ENCODE data around the gene HIP1.
"Not testable (repeated sequence)": the region's sequence is repeated elsewhere in the genome, so short reads cannot be mapped to it uniquely, and the experiment has no call there.

Gene HIP1

DNA sequence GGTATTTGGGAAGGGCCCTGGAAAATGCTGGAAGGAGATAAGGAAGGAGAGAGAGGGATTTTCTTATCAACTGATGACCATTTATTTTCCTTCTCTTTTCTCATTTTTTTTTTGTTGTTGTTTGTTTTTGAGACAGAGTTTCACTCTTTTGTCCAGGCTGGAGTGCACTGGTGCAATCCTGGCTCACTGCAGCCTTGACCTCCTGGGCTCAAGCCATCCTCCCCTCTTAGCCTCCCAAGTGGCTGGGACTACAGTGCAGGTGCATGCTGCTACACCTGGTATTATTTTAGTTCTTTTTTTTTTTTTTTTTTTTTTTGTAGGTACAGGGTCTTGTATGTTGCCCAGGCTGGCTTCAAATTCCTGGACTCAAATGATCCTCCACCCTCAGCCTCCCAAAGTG is 52.2 kb downstream of the HIP1 start:
- H3K36me3 ChIP-seq (ENCODE audit: low read length), result no peaks in the 10 kb centered on the region
- H3K27me3 ChIP-seq (ENCODE audit: low read length), result no peaks in the 10 kb centered on the region
- H3K4me2 ChIP-seq (ENCODE audit: low read depth, low read length, poor library complexity, severe bottlenecking), result no peak overlapping the region
- no peaks in the 10 kb centered on the region for H3K9me3 ChIP-seq (ENCODE audit: insufficient read depth, low read length)
- no peaks in the 10 kb centered on the region for H4K20me1 ChIP-seq (ENCODE audit: low read depth, low read length)
- H3K27ac ChIP-seq (ENCODE audit: low read depth, low read length), result no peak overlapping the region
- no peak overlapping the region for H3K9ac ChIP-seq (ENCODE audit: low read length)
- no peak for TF ChIP-seq EZH2phosphoT487 (conservative IDR thresholded peaks at IDR 0.05; ENCODE audit: low read length)
- TF ChIP-seq, protein P1, sequence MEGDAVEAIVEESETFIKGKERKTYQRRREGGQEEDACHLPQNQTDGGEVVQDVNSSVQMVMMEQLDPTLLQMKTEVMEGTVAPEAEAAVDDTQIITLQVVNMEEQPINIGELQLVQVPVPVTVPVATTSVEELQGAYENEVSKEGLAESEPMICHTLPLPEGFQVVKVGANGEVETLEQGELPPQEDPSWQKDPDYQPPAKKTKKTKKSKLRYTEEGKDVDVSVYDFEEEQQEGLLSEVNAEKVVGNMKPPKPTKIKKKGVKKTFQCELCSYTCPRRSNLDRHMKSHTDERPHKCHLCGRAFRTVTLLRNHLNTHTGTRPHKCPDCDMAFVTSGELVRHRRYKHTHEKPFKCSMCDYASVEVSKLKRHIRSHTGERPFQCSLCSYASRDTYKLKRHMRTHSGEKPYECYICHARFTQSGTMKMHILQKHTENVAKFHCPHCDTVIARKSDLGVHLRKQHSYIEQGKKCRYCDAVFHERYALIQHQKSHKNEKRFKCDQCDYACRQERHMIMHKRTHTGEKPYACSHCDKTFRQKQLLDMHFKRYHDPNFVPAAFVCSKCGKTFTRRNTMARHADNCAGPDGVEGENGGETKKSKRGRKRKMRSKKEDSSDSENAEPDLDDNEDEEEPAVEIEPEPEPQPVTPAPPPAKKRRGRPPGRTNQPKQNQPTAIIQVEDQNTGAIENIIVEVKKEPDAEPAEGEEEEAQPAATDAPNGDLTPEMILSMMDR (IDR thresholded peaks at IDR 0.05; ENCODE audit: insufficient read depth, low read length, poor library complexity, severe bottlenecking), result no peak
- H3K4me3 ChIP-seq (ENCODE audit: insufficient read depth, low read length, poor library complexity, severe bottlenecking), result no peak overlapping the region
- H2AFZ ChIP-seq (ENCODE audit: low read depth, low read length, severe bottlenecking), result no peak overlapping the region
- H3K79me2 ChIP-seq (ENCODE audit: insufficient read depth, low read length), result no peaks in the 10 kb centered on the region
- no peaks in the 10 kb centered on the region for H3K9me2 ChIP-seq (replicated peaks; ENCODE audit: insufficient read depth, low read length)
- H3F3A ChIP-seq (ENCODE audit: insufficient read depth), result no peaks in the 10 kb centered on the region

DNA sequence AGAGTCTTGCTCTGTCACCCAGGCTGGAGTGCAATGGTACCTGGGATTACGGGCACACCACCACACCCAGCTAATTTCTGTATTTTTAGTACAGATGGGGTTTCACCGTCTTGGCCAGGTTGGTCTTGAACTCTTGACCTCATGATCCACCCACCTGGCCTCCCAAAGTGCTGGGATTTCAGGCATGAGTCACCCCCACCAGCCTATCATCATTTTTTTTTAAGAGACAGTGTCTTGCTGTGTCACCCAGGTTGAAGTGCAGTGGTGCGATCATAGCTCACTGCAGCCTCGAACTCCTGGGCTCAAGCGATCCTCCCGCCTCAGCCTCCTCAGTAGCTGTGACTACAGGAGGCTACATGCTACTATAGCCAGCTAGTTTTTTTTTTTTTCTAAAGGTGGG is 56.7 kb downstream of the HIP1 start:
- not testable (repeated sequence) for H4K20me1 ChIP-seq (ENCODE audit: low read depth, low read length); H3K4me2 ChIP-seq (ENCODE audit: low read depth, low read length, poor library complexity, severe bottlenecking); H3K9ac ChIP-seq (ENCODE audit: low read length); H3K9me2 ChIP-seq (replicated peaks; ENCODE audit: insufficient read depth, low read length); H3K27ac ChIP-seq (ENCODE audit: low read depth, low read length); H3K27me3 ChIP-seq (ENCODE audit: low read length); H3K9me3 ChIP-seq (ENCODE audit: insufficient read depth, low read length); H3F3A ChIP-seq (ENCODE audit: insufficient read depth); H3K36me3 ChIP-seq (ENCODE audit: low read length); H3K4me3 ChIP-seq (ENCODE audit: insufficient read depth, low read length, poor library complexity, severe bottlenecking); H2AFZ ChIP-seq (ENCODE audit: low read depth, low read length, severe bottlenecking); H3K79me2 ChIP-seq (ENCODE audit: insufficient read depth, low read length)

DNA sequence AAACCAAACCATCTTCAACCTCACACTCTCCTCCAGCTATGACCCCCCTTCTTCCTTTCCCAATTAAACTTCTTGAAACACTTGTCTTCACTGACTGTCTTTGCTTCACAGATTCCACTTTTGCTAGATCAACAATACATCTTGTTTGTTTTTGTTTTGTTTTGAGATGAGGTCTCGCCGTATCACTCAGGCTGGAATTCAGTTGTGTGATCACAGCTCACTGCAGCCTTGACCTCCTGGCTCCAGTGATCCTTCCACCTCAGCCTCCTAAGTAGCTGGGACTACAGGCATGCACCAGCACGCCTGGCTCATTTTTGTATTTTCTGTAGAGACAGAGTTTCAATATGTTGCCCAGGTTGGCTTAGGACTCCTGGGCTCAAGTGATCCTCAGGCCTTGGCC is 59.7 kb downstream of the HIP1 start:
- Histone ChIP-seq H3K27ac (ENCODE audit: low read depth, low read length) (no peak overlapping the region), H3F3A (ENCODE audit: insufficient read depth) (no peaks in the 10 kb centered on the region), H3K79me2 (ENCODE audit: insufficient read depth, low read length) (no peaks in the 10 kb centered on the region), H3K36me3 (ENCODE audit: low read length) (no peaks in the 10 kb centered on the region), H3K27me3 (ENCODE audit: low read length) (no peaks in the 10 kb centered on the region), H4K20me1 (ENCODE audit: low read depth, low read length) (no peaks in the 10 kb centered on the region), H3K9me2 (replicated peaks; ENCODE audit: insufficient read depth, low read length) (no peaks in the 10 kb centered on the region), H3K9ac (ENCODE audit: low read length) (no peak overlapping the region), H3K4me3 (ENCODE audit: insufficient read depth, low read length, poor library complexity, severe bottlenecking) (no peak overlapping the region), H3K4me2 (ENCODE audit: low read depth, low read length, poor library complexity, severe bottlenecking) (no peak overlapping the region), H3K9me3 (ENCODE audit: insufficient read depth, low read length) (no peaks in the 10 kb centered on the region), H2AFZ (ENCODE audit: low read depth, low read length, severe bottlenecking) (no peak overlapping the region)
- TF ChIP-seq, protein P1 (IDR thresholded peaks at IDR 0.05; ENCODE audit: insufficient read depth, low read length, poor library complexity, severe bottlenecking), result no peak
- TF ChIP-seq EZH2phosphoT487 (conservative IDR thresholded peaks at IDR 0.05; ENCODE audit: low read length), result no peak

DNA sequence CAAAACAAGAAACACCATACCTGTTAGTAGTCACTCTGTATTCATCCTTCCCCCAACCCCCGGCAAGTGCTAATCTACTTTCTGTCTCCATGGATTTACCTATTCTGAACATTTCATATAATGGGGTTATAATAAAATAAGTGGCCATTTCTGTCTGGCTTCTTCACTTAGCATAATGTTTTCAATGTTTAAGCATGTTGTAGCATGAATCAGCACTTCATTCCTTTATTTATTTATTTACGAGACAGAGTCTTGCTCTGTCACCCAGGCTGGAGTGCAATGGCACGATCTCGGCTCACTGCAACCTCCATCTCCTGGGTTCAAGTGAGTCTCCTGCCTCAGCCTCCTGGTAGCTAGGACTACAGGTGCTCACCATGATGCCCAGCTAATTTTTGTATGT is 69.2 kb downstream of the HIP1 start:
- Histone ChIP-seq H3K27me3 (ENCODE audit: low read length) (no peaks in the 10 kb centered on the region), H3K79me2 (ENCODE audit: insufficient read depth, low read length) (no peaks in the 10 kb centered on the region), H3F3A (ENCODE audit: insufficient read depth) (no peaks in the 10 kb centered on the region; the same call in 1 of the 2 replicates), H3K9me2 (replicated peaks; ENCODE audit: insufficient read depth, low read length) (no peaks in the 10 kb centered on the region), H3K36me3 (ENCODE audit: low read length) (no peaks in the 10 kb centered on the region), H3K9ac (ENCODE audit: low read length) (no peak overlapping the region), H3K27ac (ENCODE audit: low read depth, low read length) (no peak overlapping the region), H3K9me3 (ENCODE audit: insufficient read depth, low read length) (no peaks in the 10 kb centered on the region), H3K4me2 (ENCODE audit: low read depth, low read length, poor library complexity, severe bottlenecking) (no peak overlapping the region), H4K20me1 (ENCODE audit: low read depth, low read length) (no peaks in the 10 kb centered on the region), H3K4me3 (ENCODE audit: insufficient read depth, low read length, poor library complexity, severe bottlenecking) (no peak overlapping the region), H2AFZ (ENCODE audit: low read depth, low read length, severe bottlenecking) (no peak overlapping the region)
- TF ChIP-seq, protein P1 (IDR thresholded peaks at IDR 0.05; ENCODE audit: insufficient read depth, low read length, poor library complexity, severe bottlenecking), result no peak
- no peak for TF ChIP-seq EZH2phosphoT487 (conservative IDR thresholded peaks at IDR 0.05; ENCODE audit: low read length)

Data from SU-DHL-6 (cell line).